ENCODE results near the gene TXK. TPM values are rescaled to one million over a fixed set of nuclear protein-coding genes. Genes with fewer than 3 reads are reported as not detected.

The TXK gene
- total RNA-seq, 1 experiment from 2014 or later: 1.7 TPM

DNA sequence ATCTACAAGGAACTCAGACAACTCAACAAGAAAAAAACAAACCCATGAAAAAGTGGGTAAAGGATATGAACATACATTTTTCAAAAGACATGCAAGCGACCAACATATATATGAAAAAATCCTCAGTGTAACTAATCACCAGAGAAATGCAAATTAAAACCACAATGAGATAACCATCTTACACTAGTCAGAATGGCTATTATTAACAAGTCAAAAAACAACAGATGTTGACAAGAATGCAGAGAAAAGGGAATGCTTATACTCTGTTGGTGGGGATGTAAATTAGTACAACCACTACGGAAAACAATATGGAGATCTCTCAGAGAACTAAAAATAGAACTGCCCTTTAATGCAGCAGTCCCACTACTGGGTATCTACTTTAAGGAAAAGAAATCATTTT, 105.4 kb downstream of the TXK start:
- DNase-seq (ENCODE audit: low read depth, low spot score) (no peak), ATAC-seq (no peak)
- ChIA-PET CTCF (no interaction called here), RAD21 (ENCODE audit: low non-redundant PET in 1 of 2, low total read pairs in 2 of 2, uncharacterized antibody in 2 of 2, unreplicated experiment in 2 of 2) (no interaction called here), POLR2A (no interaction called here)
- H3K79me2 ChIP-seq (ENCODE audit: insufficient read depth, low read length): no peaks in the 10 kb centered on the region
- no peaks in the 10 kb centered on the region for H3K9me2 ChIP-seq (ENCODE audit: insufficient read depth)
- H3K27me3 ChIP-seq (ENCODE audit: insufficient read depth, low read length): no peaks in the 10 kb centered on the region
- H2AFZ ChIP-seq (ENCODE audit: low read depth, low read length, poor library complexity, severe bottlenecking): no peak overlapping the region
- H3K4me2 ChIP-seq (ENCODE audit: low read length): no peak overlapping the region
- TF ChIP-seq CBX3 (IDR thresholded peaks at IDR 0.05; ENCODE audit: low read depth) (no peak), EGR1 (IDR thresholded peaks at IDR 0.05; ENCODE audit: low read depth) (no peak), CEBPB (IDR thresholded peaks at IDR 0.05; ENCODE audit: low read depth) (no peak), POLR2AphosphoS5 (IDR thresholded peaks at IDR 0.05; ENCODE audit: low read depth, low read length) (no peak), EZH2phosphoT487 (IDR thresholded peaks at IDR 0.05; ENCODE audit: borderline replicate concordance) (no peak), ZNF274 (IDR thresholded peaks at IDR 0.05; ENCODE audit: low read depth, low read length) (no peak), YY1 (IDR thresholded peaks at IDR 0.05; ENCODE audit: extremely low read depth, insufficient replicate concordance, low read depth, low read length) (no peak), SP1 (IDR thresholded peaks at IDR 0.05; ENCODE audit: low read depth) (no peak), SIN3A (IDR thresholded peaks at IDR 0.05; ENCODE audit: low read depth) (no peak), FOSL1 (IDR thresholded peaks at IDR 0.05; ENCODE audit: low read depth) (no peak), TCF7L2 (IDR thresholded peaks at IDR 0.05; ENCODE audit: borderline replicate concordance, extremely low read depth, insufficient read depth, insufficient read length) (no peak), RAD21 (IDR thresholded peaks at IDR 0.05; ENCODE audit: low read depth) (no peak), POLR2A (IDR thresholded peaks at IDR 0.05; ENCODE audit: borderline replicate concordance, extremely low read depth, insufficient read depth, insufficient read length) (no peak), JUND (IDR thresholded peaks at IDR 0.05) (no peak), SRF (IDR thresholded peaks at IDR 0.05; ENCODE audit: low read depth) (no peak)
- TF ChIP-seq, protein P1, sequence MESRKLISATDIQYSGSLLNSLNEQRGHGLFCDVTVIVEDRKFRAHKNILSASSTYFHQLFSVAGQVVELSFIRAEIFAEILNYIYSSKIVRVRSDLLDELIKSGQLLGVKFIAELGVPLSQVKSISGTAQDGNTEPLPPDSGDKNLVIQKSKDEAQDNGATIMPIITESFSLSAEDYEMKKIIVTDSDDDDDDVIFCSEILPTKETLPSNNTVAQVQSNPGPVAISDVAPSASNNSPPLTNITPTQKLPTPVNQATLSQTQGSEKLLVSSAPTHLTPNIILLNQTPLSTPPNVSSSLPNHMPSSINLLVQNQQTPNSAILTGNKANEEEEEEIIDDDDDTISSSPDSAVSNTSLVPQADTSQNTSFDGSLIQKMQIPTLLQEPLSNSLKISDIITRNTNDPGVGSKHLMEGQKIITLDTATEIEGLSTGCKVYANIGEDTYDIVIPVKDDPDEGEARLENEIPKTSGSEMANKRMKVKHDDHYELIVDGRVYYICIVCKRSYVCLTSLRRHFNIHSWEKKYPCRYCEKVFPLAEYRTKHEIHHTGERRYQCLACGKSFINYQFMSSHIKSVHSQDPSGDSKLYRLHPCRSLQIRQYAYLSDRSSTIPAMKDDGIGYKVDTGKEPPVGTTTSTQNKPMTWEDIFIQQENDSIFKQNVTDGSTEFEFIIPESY (IDR thresholded peaks at IDR 0.05; ENCODE audit: extremely low read depth, insufficient replicate concordance, low read length): no peak
- TF ChIP-seq, protein P2, sequence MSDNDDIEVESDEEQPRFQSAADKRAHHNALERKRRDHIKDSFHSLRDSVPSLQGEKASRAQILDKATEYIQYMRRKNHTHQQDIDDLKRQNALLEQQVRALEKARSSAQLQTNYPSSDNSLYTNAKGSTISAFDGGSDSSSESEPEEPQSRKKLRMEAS (IDR thresholded peaks at IDR 0.05): no peak
- TF ChIP-seq, protein P3, sequence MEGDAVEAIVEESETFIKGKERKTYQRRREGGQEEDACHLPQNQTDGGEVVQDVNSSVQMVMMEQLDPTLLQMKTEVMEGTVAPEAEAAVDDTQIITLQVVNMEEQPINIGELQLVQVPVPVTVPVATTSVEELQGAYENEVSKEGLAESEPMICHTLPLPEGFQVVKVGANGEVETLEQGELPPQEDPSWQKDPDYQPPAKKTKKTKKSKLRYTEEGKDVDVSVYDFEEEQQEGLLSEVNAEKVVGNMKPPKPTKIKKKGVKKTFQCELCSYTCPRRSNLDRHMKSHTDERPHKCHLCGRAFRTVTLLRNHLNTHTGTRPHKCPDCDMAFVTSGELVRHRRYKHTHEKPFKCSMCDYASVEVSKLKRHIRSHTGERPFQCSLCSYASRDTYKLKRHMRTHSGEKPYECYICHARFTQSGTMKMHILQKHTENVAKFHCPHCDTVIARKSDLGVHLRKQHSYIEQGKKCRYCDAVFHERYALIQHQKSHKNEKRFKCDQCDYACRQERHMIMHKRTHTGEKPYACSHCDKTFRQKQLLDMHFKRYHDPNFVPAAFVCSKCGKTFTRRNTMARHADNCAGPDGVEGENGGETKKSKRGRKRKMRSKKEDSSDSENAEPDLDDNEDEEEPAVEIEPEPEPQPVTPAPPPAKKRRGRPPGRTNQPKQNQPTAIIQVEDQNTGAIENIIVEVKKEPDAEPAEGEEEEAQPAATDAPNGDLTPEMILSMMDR (IDR thresholded peaks at IDR 0.05 in 2 of 3, conservative IDR thresholded peaks at IDR 0.05 in 1 of 3; ENCODE audit: borderline replicate concordance in 1 of 3, insufficient read depth in 1 of 3, low read depth in 2 of 3, low read length in 2 of 3): no peak
- H3K36me3 ChIP-seq (ENCODE audit: control insufficient read depth in 1 of 2, insufficient read depth in 2 of 2, low read length in 2 of 2): peaks cover 3 to 4% of the 10 kb centered on the region in 2 experiments; a peak in 2 of 4 replicates
- H4K20me1 ChIP-seq (ENCODE audit: insufficient read depth): no peaks in the 10 kb centered on the region
- no peak overlapping the region for H3K27ac ChIP-seq (ENCODE audit: low read depth, low read length)
- intact Hi-C loops (cut with micrococcal nuclease): no loop called here
- no TSS peak for BruUV-seq (replicated peaks)
- no peaks in the 10 kb centered on the region for H3K9me3 ChIP-seq (ENCODE audit: control insufficient read depth in 1 of 2, insufficient read depth in 1 of 2, low read depth in 1 of 2, low read length in 2 of 2)
- H3K4me3 ChIP-seq (replicated peaks in 1 of 2; ENCODE audit: low read depth in 1 of 2, low read length in 2 of 2): no peak overlapping the region
- H3K4me1 ChIP-seq (ENCODE audit: control insufficient read depth in 1 of 2, insufficient read depth in 2 of 2, low read length in 2 of 2): no peaks in the 10 kb centered on the region
- no peak overlapping the region for H3K9ac ChIP-seq (ENCODE audit: low read length)

All from HCT116 (cell line).